Glomerular endothelial cell (primary cell): Measurements from ENCODE around the gene CMSS1. TPM values are rescaled to one million over a fixed set of nuclear protein-coding genes. Genes with fewer than 3 reads are reported as not detected.
A peak's percentile ranks its signal among the peaks of the same experiment; 100 is the strongest.

ENCODE experiments used
- DNase-seq: peaks from one replicate; pipeline ENCODE4 v3.0.0-alpha.2; 2011; ENCODE audit warnings: low read depth, low spot score; ENCODE audit errors: extremely low read depth
- total RNA-seq: library from RNA; depleted of rRNA; stranded (reverse); fragments of >200 nt; gene quantifications from 2 replicates; pipeline ENCODE4 v1.2.3, GENCODE V29; 2015

Gene CMSS1
- total RNA-seq, 1 donor from 2014 or later = 12.4 TPM

DNA sequence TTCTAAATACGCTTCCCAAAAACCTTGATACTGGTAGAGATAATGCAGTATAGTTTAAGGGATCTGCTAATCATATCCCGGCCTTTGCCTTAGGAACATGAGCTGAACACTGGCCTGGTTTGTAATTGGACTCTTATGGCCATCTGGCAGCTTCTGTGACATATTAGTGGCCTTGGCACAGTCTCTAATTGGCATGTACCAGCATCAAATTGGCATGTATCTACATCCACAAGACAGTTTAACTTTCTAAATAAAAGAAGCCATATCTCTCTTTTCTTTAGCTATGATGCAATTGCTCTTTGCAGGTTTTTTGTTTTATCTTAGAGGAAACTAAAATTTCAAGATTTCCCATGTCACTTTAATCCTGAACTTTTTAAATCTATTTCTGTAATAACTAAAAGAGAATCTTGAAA lies 341.3 kb downstream of the CMSS1 start:
- DNase-seq = no peak

DNA sequence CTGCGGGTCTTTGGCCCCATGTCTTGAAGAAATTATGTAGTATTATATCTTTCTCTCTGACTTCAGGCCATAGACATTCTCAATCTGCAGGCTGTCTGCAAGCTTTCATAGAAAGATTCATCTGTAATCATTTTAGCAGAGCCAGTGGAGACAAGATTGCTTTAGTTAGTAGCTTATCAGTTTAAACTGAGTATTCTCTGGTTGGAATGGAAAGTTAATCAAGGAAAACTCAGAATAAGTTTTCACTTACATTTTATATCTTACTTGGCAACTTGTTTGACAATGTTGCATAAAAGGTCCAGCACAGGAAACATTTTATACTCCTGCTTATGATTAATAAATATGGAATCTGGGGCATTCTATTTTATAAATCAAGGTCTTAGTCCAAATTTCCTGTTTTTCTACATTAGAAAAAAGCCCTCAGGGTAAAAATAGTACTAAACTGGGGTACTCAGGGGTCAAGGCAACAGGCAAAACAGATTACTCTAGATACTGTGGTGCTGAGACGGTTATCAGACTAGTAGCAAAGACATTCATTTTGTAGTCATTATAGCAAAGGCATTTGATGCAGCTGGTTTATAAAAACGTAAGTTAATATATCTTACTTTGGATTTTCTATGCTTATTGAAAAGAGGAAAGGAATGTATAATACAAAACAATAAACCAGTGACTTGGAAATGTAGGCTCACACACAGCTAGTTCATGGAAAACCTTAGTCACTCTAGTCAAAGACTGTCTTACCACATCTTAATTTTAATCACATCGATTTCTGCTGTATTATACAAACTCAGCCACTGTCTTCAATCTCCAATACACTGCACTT lies 341.9 kb downstream of the CMSS1 start:
- peak; percentile 82 for DNase-seq

- DNase-seq = no peak
These were observed 342.9 kb downstream of the CMSS1 start for GRCh38 chr3:100160521-100160920.

GRCh38 chr3:100163787-100164186 lies 346.1 kb downstream of the CMSS1 start:
- DNase-seq = no peak

DNA sequence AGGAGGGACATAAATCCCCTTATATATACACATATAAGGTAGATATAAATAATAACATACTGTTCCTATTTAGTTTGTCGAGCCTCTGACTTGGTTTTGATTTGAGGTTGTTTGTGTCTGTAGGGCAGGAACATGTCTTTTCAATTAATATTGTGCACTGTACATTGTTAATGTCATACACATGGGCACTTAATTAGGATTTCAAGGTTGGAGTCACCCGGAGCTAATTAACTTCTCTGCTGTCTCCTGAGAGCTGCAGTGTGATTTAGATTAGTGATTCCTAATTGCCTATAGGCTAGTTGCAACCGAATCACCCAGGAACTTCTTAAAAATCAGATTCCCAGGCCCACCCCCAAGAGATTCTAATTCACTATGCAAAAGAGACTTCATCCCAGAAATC lies 347.1 kb downstream of the CMSS1 start:
- no peak for DNase-seq

DNA sequence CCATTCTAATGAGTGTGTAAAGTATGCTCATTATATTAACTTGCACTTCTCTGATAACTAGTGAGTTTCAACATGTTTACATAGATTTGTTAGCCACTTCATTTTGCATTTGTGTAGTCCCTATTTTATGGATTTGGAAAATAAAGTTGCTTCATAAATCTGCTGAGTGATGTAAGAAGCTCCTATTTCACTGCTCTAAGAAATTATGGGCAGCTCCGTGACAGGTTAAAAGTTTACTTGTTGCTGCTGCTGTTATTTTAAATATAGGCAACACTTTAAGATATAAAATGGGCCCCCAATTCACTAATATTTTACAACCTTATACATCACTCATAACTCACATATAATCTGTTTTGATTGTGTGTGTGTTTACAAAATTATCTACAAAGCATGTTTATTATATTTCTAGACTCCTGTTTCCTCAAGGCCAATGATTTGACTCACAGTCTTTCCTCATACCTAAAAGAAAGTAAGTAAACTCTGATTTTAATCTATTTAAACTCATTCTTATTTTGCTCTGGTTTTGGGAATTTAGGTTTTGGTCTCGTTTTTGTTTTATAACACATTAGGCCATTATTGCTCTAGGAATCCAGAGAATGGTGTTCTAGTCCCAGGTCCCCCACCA lies 348.4 kb downstream of the CMSS1 start:
- DNase-seq = no peak

GRCh38 chr3:100169201-100169920 lies 351.7 kb downstream of the CMSS1 start:
- DNase-seq = no peak

GRCh38 chr3:100170486-100170885 lies 352.8 kb downstream of the CMSS1 start:
- no peak for DNase-seq

DNA sequence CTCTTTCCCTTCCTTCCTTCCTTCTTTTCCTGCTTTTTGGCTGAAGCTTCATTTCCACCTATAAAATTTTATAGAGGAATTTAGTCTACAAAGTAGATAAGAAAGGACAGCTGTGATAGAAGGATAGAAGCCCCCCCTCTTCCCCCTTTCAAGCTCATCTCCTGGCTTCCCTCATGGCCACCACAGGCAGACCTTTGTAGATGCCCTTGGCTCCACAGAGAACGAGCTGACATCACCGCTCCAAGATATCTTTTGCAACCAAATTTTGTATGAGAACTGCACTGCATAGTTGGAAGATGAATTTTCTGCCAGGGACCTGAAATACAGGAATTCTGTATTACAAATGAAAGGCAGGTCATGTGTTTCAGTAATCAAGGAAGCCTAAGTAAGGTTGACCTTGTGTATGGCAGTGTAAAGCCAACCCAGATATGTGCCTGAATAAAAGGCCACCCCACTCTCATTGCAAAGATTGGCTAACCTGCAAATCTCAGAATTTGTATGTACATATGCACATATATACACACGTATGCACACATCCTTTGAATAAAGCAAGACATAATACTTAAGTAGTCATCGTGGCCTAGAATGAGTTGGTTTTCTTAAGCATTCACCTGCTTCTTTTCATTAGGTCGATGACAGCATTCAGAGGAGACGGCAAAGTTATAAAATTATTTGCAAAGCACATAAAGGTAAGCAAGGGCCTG lies 353.7 kb downstream of the CMSS1 start:
- DNase-seq = no peak

- DNase-seq = no peak
These were observed 356.3 kb downstream of the CMSS1 start for GRCh38 chr3:100173961-100174360.

DNA sequence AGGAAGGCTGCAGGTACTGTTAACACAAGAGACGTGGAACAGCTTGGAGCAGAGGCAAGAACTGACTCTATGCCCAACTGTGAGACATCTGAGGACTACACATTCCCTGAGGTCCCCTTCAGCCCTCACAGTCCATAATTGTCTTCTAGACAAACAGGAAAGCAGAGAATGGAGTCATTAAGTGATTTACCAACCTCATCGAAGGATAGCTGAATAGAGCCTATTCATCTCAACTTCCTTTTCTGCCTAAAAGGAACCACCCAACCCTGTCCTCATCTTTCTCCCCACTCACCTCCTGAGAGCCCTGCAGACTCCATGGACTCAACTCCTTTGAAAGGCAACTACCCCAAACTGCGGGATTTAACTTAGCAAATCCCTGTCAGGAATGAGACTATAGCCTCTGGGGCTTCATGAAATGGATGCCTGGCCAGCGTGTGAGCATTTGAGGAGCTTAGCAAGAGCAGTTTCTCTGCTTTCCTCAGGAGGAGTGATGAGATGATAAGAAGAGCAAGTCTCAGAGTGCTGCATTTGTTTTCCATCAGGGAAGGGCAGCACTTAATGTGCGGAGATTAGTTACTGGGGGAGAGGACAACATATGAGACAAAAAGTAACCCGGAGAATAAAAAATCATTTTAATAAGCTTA lies 358.1 kb downstream of the CMSS1 start:
- DNase-seq = no peak

DNA sequence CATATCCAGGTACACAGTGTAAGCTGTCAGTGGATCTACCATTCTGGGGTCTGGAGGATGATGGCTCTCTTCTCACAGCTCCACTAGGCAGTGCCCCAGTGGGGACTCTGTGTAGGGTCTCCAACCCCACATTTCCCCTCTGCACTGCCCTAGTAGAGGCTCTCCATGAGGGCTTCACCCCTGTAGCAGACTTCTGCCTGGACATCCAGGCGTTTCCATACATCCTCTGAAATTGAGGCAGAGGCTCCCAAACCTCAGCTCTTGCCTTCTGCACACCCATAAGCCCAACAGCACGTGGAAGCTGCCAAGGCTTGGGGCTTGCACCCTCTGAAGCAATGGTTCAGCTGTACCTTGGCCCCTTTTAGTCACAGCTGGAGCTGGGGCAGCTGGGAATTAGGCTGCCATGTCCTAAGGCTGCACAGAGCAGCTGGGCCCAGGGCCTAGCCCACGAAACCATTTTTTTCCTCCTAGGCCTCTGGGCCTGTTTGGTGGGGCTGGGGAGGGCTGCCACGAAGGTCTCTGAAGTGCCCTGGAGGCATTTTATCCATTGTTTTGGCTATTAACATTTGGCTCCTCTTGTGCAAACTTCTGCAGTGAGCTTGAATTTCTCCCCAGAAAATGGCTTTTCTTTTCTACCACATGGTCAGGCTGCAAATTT lies 362.2 kb downstream of the CMSS1 start:
- no peak for DNase-seq

DNA sequence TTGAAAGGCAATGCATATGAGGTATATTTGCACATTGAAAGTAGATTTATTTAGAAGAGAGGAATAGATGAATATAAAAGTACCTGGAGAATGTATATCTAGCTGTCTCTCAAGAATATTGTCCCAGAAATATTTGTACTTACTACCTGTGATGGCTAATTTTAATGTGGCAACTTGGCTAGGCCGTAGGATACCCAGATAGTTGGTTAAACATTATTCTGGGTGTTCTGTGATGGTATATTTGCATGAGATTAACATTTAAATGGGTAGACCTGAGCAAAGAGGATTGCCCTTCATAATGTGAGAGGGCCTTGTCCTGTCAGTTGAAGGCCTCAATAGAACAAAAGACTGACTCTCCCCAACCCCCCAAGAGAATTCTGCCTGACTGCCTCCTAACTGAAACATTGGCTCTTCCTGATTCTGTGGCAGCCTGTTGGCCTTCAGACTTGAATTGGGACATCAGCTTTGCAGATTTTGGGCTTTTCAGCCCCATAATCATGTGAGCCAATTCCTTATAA lies 366.0 kb downstream of the CMSS1 start:
- DNase-seq = no peak

DNA sequence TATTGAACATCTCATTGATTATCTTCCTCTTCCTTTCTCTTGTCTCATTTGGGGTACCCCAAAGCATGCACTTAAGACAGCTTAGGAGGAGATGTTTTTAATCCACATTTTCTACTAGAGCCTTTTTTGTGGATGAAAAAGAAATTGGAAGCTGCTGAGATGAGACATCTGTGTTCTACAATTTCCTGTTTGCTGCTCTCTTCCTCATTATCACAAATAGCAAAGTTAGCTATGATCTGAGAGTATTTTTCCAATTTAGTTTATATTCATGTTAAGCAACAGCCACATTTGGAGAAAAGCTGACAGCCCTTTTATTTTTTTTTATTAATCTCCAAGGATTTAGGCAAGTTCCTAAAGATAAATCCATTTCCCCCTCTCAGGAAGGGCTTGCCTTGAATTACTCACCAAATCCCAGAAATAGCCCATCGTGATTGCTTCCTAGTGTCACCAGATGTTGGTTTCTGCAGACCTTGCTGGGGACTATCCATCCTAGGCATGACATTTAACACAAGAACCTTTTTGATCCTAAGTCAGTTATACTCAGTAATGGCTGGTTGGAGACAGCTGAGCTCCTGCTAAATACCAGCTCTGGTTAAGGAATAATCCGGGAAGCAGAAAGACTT lies 367.4 kb downstream of the CMSS1 start:
- no peak for DNase-seq

GRCh38 chr3:100185847-100186246 lies 368.2 kb downstream of the CMSS1 start:
- no peak for DNase-seq

GRCh38 chr3:100189444-100189964 lies 371.8 kb downstream of the CMSS1 start:
- no peak for DNase-seq

GRCh38 chr3:100195375-100195774 lies 377.7 kb downstream of the CMSS1 start:
- no peak for DNase-seq

DNA sequence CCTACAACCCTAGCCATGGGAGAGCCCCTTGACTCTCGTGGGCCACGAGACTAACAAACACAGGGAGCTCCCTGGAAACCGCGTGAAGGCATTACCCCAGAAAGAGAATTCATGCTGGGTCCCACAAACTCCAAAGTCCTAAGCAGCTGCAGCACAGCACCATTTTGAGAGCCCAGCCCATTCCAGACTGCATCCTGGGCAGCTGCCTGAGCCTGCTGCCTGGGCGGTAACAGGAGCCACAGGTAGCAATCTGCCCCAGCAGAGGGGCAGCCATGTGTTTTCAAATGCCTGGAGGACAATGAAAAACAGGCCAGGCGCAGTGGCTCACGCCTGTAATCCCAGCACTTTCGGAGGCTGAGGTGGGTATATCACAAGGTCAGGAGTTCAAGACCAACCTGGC lies 380.2 kb downstream of the CMSS1 start:
- no peak for DNase-seq

- DNase-seq = no peak
These were observed 381.1 kb downstream of the CMSS1 start for GRCh38 chr3:100198579-100199269.
